Activated T-cell treated with anti-CD3 and anti-CD28 coated beads, Interleukin-2, amount 50 U/mL, for 4 hours (primary cell): Measurements from ENCODE around the gene CREG1. TPM values are rescaled to one million over a fixed set of nuclear protein-coding genes. Genes with fewer than 3 reads are reported as not detected.
A peak's percentile ranks its signal among the peaks of the same experiment; 100 is the strongest.

Source experiments
- ATAC-seq, 2 donors: fragments of 200-7000 bp; cut with Tn5 transposase; one replicate each; pipeline ENCODE4 v1.10.0; 2021
- DNase-seq: peaks from one replicate; pipeline ENCODE4 v3.0.0-alpha.2; 2020
- H3K27me3 Mint-ChIP-seq: one replicate; pipeline ENCODE4 v1.8.0; 2021; ENCODE audit warnings: low read depth, mixed read lengths
- H3K36me3 Mint-ChIP-seq: one replicate; pipeline ENCODE4 v1.8.0; 2022; ENCODE audit warnings: mixed read lengths; ENCODE audit not compliant: insufficient read depth
- H3K4me1 Mint-ChIP-seq: one replicate; pipeline ENCODE4 v1.8.0; 2021; ENCODE audit warnings: low read depth, mixed read lengths
- H3K4me3 Mint-ChIP-seq: one replicate; pipeline ENCODE4 v1.8.0; 2021; ENCODE audit warnings: mild to moderate bottlenecking, moderate library complexity, mixed read lengths
- H3K9me3 Mint-ChIP-seq: one replicate; pipeline ENCODE4 v1.8.0; 2021; ENCODE audit warnings: mixed read lengths
- total RNA-seq, 3 donors: library from RNA; stranded (reverse); gene quantifications; one replicate each; pipeline ENCODE4 v1.2.1, GENCODE V29; 2021

Gene CREG1
- total RNA-seq, 3 donors from 2014 or later = 12.5 to 14.5 (median 14.3) TPM

- Mint-ChIP-seq H3K9me3 (no peaks in the 10 kb centered on the region), H3K36me3 (peaks cover 51% of the 10 kb centered on the region), H3K4me3 (peak overlapping the region; percentile 72), H3K4me1 (peaks cover 99% of the 10 kb centered on the region), H3K27me3 (no peaks in the 10 kb centered on the region)
- DNase-seq = no peak
- peak in 1 of 2 donors; percentile 0 for ATAC-seq
Measured at GRCh38 chr1:167499106-167499505, 54.5 kb downstream of the CREG1 start.

- H3K36me3 Mint-ChIP-seq = peaks cover 34% of the 10 kb centered on the region
- H3K4me3 Mint-ChIP-seq = peak overlapping the region; percentile 39
- DNase-seq (no peak), ATAC-seq (no peak)
- no peaks in the 10 kb centered on the region for H3K9me3 Mint-ChIP-seq
- no peaks in the 10 kb centered on the region for H3K27me3 Mint-ChIP-seq
- peaks cover 99% of the 10 kb centered on the region for H3K4me1 Mint-ChIP-seq
Measured at GRCh38 chr1:167496797-167497619, 56.6 kb downstream of the CREG1 start.

DNA sequence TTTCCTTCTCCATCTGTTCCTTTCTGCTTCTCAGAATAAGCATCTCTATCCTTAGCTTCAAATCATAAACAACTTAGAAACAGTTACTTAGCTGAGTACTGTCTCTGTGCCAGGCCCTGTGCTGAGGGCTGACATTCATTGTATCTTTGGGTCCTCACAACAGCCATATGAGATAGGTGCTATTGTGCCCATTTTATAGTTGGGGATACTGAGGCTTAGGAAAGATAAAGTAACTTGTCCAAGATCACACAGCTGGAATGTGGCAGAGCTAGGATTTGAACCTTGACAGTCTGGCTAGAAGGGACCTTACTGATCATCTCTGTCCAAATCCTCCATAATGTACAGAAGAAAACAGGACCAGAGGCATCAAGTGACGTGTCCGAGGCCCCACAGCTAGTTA is 60.2 kb downstream of the CREG1 start:
- no peak for DNase-seq
- Mint-ChIP-seq H3K4me1 (peaks cover 95% of the 10 kb centered on the region), H3K9me3 (no peaks in the 10 kb centered on the region), H3K36me3 (peaks cover 29% of the 10 kb centered on the region), H3K4me3 (peak overlapping the region; percentile 52), H3K27me3 (no peaks in the 10 kb centered on the region)
- ATAC-seq = no peak

DNA sequence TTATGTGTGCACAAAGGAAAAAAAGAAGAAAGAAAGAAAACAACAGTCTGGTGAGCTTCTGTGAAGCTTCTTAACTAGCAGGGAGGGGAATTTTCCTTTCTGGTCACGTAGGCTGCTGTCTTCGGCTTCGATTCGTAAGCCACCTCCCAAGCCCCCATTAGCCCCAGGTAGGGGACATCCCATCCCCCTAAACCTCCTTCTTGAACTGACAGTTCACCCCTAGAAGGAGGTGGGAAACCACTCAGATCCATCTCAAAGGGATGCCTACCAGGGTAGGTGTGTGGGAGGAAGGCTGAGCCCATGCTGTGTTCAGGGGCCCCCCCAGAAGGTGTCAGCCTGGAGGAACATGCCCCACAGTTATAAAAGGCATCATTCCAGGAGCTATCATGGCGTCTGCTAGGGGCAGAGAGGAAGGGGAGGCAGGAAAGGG is 61.1 kb downstream of the CREG1 start:
- DNase-seq (peak; percentile 40), ATAC-seq (peak; percentile 58 to 65)
- H3K4me3 Mint-ChIP-seq = peak overlapping the region; percentile 57
- H3K36me3 Mint-ChIP-seq = peaks cover 22% of the 10 kb centered on the region
- H3K9me3 Mint-ChIP-seq = no peaks in the 10 kb centered on the region
- H3K27me3 Mint-ChIP-seq = no peaks in the 10 kb centered on the region
- H3K4me1 Mint-ChIP-seq = peaks cover 95% of the 10 kb centered on the region

DNA sequence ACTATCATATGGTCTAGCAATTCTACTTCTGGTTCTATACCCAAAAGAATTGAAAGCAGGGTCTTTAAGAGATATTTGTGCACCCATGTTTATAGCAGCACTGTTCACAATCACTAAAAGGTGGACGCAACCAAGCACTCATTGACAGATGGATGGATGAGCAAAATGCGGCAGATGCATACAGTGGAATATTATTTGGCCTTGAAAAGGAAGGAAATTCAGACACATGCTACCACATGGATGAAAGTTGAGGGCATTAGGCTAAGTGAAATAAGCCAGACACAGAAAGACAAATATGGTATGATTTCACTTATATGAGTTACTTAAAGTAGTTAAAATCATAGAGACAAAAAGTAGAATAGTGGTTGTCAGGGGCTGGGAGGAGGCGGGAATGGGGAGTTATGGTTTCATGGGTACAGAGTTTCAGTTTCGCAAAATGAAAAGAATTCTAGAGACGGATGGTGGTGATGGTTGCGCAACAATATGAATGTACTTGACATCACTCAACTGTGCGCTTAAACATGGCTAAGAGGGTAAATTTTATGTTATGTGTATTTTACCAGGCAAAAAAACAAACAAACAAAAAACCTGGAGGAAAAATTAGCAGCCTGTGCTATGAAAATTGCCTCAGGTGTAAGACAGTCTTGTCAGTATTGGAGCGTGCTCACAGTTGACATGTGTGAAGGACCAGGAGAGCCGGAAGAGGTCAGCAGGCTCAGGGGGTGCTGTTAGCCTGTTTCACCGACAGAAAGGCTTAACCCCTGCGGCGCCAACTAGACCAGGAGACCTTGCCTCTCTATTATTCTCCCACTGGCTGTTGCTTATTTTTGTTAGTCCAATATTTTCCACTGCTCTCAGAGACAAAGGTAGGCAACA is 61.7 kb downstream of the CREG1 start:
- H3K36me3 Mint-ChIP-seq = peaks cover 18% of the 10 kb centered on the region
- ATAC-seq (peak; percentile 48 to 53), DNase-seq (no peak)
- no peaks in the 10 kb centered on the region for H3K9me3 Mint-ChIP-seq
- H3K27me3 Mint-ChIP-seq = no peaks in the 10 kb centered on the region
- peaks cover 95% of the 10 kb centered on the region for H3K4me1 Mint-ChIP-seq
- H3K4me3 Mint-ChIP-seq = peak overlapping the region; percentile 57

Other genes with a start within 250 kb of the CREG1 start
- gene CD247, start 35.2 kb downstream of the CREG1 start, total RNA-seq = 10 to 100 TPM; 63.7 to 93.5 (median 73.2) TPM
- 10 to 100 TPM; 15.4 to 20.6 (median 17.5) TPM for gene RCSD1, start 76.5 kb upstream of the CREG1 start, total RNA-seq
- 10 to 100 TPM; 12.6 to 15.3 (median 15.3) TPM for gene MPZL1, start 168.2 kb upstream of the CREG1 start, total RNA-seq